Heart right ventricle (tissue), 16 donors: ENCODE results near the gene AGAP1. TPM values are rescaled to one million over a fixed set of nuclear protein-coding genes. Genes with fewer than 3 reads are reported as not detected.

Experiments used
- ATAC-seq, 8 donors: fragments of 200-7000 bp; cut with Tn5 transposase; one replicate each; pipeline ENCODE4 v1.9.1; 2020; ENCODE audit warnings: mild to moderate bottlenecking in 8 of 8, moderate library complexity in 8 of 8, moderate number of reproducible peaks in 1 of 8
- DNase-seq, 2 donors: peaks; one replicate each; pipeline ENCODE4 v3.0.0-alpha.2; 2020
- H3K27ac ChIP-seq, 10 donors: fragments of 200-600 bp; sonication (generic) in 2 of 10; one replicate each; pipeline versions ENCODE4 v1.5.0 to v1.8.0; 2020 to 2022; ENCODE audit warnings: mild to moderate bottlenecking in 3 of 10
- H3K27me3 ChIP-seq, 7 donors: fragments of 200-600 bp; one replicate each; pipeline ENCODE4 v1.8.0; 2021 to 2022; ENCODE audit warnings: mild to moderate bottlenecking in 2 of 7
- H3K36me3 ChIP-seq, 9 donors: fragments of 200-600 bp; sonication (generic) in 1 of 9; one replicate each; pipeline versions ENCODE4 v1.5.0 to v1.8.0; 2020 to 2022; ENCODE audit warnings: mild to moderate bottlenecking in 2 of 9
- H3K4me1 ChIP-seq, 9 donors: fragments of 200-600 bp; sonication (generic) in 1 of 9; one replicate each; pipeline versions ENCODE4 v1.5.0 to v1.8.0; 2020 to 2022; ENCODE audit warnings: mild to moderate bottlenecking in 4 of 9
- H3K4me3 ChIP-seq, 10 donors: fragments of 200-600 bp; sonication (generic) in 2 of 10; one replicate each; pipeline versions ENCODE4 v1.5.0 to v1.8.0; 2020 to 2022; ENCODE audit warnings: mild to moderate bottlenecking in 7 of 10, moderate library complexity in 2 of 10
- H3K9me3 ChIP-seq, 11 donors: fragments of 200-600 bp in 10 of 11; sonication (generic) in 2 of 11; one replicate each; pipeline versions ENCODE4 v1.5.0 to v1.8.0; 2013 to 2022; ENCODE audit warnings: mild to moderate bottlenecking in 2 of 11, control low read depth in 1 of 11, moderate library complexity in 1 of 11
- WGBS, 2 donors: extraction: QIAGEN DNeasy Blood & Tissue Kit; methylation state at CpG; one replicate each; pipeline ENCODE4 v1.1.7; 2013; ENCODE audit warnings: inconsistent platforms in 1 of 2; 5-methylcytosine and 5-hydroxymethylcytosine counted together
- intact Hi-C, 10 donors: fragments of 100-400 bp; cut with DNase I; formaldehyde crosslinking; loops; one replicate each; pipeline versions ENCODE4 v1.11.1 to v1.14.2; 2022
- polyA plus RNA-seq, 2 donors: library from polyadenylated mRNA; stranded (reverse); fragments of 200-250 nt; gene quantifications; one replicate each; pipeline ENCODE4 v1.2.3, GENCODE V29; 2013
- total RNA-seq, 10 donors: library from RNA; stranded (reverse); fragmentation: NEBNext Ultra II Directional in 3 of 10; extraction: Animal tissue kit (Norgen Biotek cat#: 25700) in 3 of 10; gene quantifications; one replicate each; pipeline versions ENCODE4 v1.2.1 to v1.2.4, GENCODE V29; 2021 to 2023
- TF ChIP-seq, protein P1 (sequence below), 9 donors: fragments of 200-600 bp; sonication (generic) in 2 of 9; IDR thresholded peaks; one replicate each; pipeline versions ENCODE4 v1.5.0 to v1.8.0; 2021 to 2022; ENCODE audit warnings: antibody characterized with exemption in 9 of 9, mild to moderate bottlenecking in 5 of 9, moderate library complexity in 1 of 9
- donor health status: Arrhythmogenic right ventricular cardiomyopathy.
- donor health status: ischemic (EF 13 %, LVEDD 7.1; RV severe dilation, severe dysfunction).
- donor health status: healthy with polysubstance abuse.
- donor health status: DM: no; HTN: yes; CAD: no.
- donor health status: DM: no; HTN: no; CAD: no.
- donor health status: ischemic (EF 25% LVEDD 6.9; RV normal size, moderate dysfunction).
- donor health status: ischemic (EF 25% LVEDD 5.7; RV mildly dilated, moderate dysfunction).
- donor health status: healthy.
- donor health status: DM: yes; HTN: yes; CAD: no.
- donor health status: Ischemic cardiomyopathy.
- donor health status: ischemic (EF 35%, LVEDD 5.7; RV mildly dilated, moderate dysfunction).
- donor health status: nonischemic (EF 11% LVEDD 7.7; RV severe dilation, severe dysfunction).
- donor health status: DM: yes; HTN: yes; CAD: no.
- donor health status: PGD.
- donor health status: ischemic (EF 29% LVEDD 5.4; RV normal size, mild dysfunction).
- donor health status: nonischemic (EF 23%, LVEDD 6.1; RV moderate dilation, normal function).

The AGAP1 gene
- total and polyA plus RNA-seq, 12 donors, result 3.5 to 29.2 (median 19.4) TPM

DNA sequence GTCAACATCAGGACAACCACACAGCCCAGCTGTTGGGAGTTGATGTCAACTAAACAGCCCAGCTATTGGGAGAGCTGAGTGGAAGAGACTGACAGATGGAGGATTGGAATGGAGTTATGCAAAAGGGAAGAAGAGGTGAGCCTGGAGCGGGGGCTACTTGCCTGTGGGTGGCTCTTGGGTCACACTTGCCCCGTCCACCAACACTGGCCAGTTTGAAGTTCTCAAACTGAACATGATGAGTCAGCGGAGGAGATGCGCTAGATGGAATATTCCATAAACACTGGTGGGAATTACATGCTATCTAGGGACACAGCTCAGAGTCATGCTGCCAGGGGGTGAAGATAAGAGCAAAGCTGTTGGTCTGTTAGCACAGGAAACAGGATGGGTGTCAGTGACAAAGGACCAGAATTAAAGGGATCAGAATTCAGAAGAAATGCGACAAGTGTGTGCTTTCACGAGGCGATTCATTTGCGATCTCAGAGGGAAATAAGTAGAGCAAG lies 33.2 kb upstream of the AGAP1 start:
- no peak overlapping the region for H3K4me3 ChIP-seq
- no peaks in the 10 kb centered on the region for H3K9me3 ChIP-seq
- 66 to 82% methylated on average over 8 of the region's 8 CpGs for WGBS, 2 donors
- peaks cover 0 to 18% (median 0%) of the 10 kb centered on the region in 7 donors for H3K27me3 ChIP-seq
- DNase-seq (no peak), ATAC-seq (no peak)
- no peaks in the 10 kb centered on the region for H3K36me3 ChIP-seq
- intact Hi-C loops, result no loop called here
- H3K4me1 ChIP-seq, result peaks cover 0 to 11% (median 0%) of the 10 kb centered on the region in 9 donors
- TF ChIP-seq, protein P1, sequence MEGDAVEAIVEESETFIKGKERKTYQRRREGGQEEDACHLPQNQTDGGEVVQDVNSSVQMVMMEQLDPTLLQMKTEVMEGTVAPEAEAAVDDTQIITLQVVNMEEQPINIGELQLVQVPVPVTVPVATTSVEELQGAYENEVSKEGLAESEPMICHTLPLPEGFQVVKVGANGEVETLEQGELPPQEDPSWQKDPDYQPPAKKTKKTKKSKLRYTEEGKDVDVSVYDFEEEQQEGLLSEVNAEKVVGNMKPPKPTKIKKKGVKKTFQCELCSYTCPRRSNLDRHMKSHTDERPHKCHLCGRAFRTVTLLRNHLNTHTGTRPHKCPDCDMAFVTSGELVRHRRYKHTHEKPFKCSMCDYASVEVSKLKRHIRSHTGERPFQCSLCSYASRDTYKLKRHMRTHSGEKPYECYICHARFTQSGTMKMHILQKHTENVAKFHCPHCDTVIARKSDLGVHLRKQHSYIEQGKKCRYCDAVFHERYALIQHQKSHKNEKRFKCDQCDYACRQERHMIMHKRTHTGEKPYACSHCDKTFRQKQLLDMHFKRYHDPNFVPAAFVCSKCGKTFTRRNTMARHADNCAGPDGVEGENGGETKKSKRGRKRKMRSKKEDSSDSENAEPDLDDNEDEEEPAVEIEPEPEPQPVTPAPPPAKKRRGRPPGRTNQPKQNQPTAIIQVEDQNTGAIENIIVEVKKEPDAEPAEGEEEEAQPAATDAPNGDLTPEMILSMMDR (IDR thresholded peaks at IDR 0.05), result no peak
- no peak overlapping the region for H3K27ac ChIP-seq

DNA sequence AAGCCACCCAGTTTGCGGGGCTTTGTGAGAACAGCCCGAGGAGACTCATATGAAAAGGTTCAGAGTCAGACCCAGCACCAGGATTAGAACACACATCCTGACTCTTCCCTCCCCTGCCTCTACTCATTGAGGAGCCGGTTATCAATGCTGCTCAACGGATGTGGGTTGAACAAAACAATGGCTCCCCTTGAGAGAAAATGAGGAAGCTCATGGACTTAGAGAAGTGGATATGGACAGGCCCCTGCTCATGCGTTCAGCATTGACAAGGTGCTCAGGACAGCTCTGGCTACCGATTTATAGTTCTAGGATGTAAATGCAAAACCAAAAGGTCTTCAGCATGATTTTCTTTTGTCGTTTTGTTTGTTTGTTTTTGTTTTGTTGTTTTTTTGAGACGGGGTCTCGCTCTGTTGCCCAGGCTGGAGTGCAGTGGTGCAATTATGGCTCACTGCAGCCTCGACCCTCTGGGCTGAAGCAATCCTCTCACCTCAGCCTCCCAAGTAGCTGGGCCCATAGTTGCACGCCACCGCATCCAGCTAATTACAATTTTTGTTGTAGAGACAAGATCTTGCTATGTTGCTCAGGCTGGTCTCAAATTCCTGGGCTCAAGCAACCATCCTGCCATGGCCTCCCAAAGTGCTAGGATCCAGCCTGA lies 32.0 kb upstream of the AGAP1 start:
- no peaks in the 10 kb centered on the region for H3K36me3 ChIP-seq
- H3K9me3 ChIP-seq, result no peaks in the 10 kb centered on the region
- TF ChIP-seq, protein P1 (IDR thresholded peaks at IDR 0.05), result no peak
- H3K27me3 ChIP-seq, result peaks cover 0 to 18% (median 5%) of the 10 kb centered on the region in 7 donors
- 88 to 93% methylated on average over 12 of the region's 12 CpGs for WGBS, 2 donors
- ATAC-seq, result no peak
- intact Hi-C loops, result no loop called here
- no peak overlapping the region for H3K27ac ChIP-seq
- H3K4me3 ChIP-seq, result no peak overlapping the region
- DNase-seq, result no peak
- H3K4me1 ChIP-seq, result peaks cover 0 to 11% (median 0%) of the 10 kb centered on the region in 9 donors

DNA sequence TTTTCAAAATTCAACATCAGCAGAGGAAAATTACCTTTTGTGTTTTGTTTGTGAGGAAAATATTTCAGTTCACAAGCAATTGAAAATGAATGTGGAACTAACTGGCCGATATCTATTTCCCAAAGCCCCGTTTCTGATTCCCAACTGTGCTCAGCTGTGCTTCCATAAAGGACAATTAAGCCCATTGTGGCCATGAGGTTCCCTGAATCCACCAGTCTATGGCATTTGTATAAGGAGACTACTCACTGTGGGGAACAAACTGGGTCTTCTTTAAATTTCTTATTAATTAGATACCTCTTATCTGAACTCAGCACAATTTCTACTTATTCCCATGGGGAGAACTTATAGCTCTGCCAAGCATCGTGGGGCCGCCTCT lies 31.4 kb upstream of the AGAP1 start:
- 91 to 92% methylated on average over 4 of the region's 4 CpGs for WGBS, 2 donors
- no peaks in the 10 kb centered on the region for H3K36me3 ChIP-seq
- no peaks in the 10 kb centered on the region for H3K9me3 ChIP-seq
- DNase-seq (no peak), ATAC-seq (no peak)
- intact Hi-C loops, result no loop called here
- no peak overlapping the region for H3K4me3 ChIP-seq
- H3K27ac ChIP-seq, result no peak overlapping the region
- TF ChIP-seq, protein P1 (IDR thresholded peaks at IDR 0.05), result no peak
- peaks cover 0 to 18% (median 5%) of the 10 kb centered on the region in 7 donors for H3K27me3 ChIP-seq
- peaks cover 0 to 11% (median 0%) of the 10 kb centered on the region in 9 donors for H3K4me1 ChIP-seq

DNA sequence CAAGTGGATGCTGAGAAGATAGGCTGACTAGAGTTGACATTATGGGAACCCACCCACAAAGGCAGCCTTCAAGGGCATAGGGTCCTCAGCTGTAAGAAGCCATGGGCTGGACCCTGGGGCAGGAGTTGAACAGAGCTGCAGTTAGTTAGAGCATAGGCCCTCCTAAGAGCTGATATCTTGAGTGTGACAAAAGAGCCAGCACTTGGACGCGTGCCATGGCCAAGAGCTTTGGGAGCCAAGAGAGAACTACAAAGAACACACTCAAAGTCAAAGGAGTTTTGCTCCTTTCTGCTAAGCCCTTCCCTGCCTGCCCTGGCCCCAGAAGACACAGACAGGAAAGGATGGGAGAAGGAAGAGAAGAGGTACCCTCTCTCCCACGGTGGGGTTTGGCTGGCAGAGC lies 29.9 kb upstream of the AGAP1 start:
- Histone ChIP-seq H3K27ac (no peak overlapping the region), H3K4me1 (peaks cover 0 to 15% (median 4%) of the 10 kb centered on the region in 9 donors), H3K27me3 (peaks cover 0 to 18% (median 5%) of the 10 kb centered on the region in 7 donors), H3K4me3 (no peak overlapping the region), H3K36me3 (no peaks in the 10 kb centered on the region), H3K9me3 (no peaks in the 10 kb centered on the region)
- peak in 6 of 8 donors; percentile 38 to 79 (median 74) for ATAC-seq
- DNase-seq, result peak; percentile 37 to 77
- TF ChIP-seq, protein P1 (IDR thresholded peaks at IDR 0.05), result no peak
- intact Hi-C loops, result no loop called here
- WGBS, 2 donors, result 43 to 47% methylated on average over 3 of the region's 3 CpGs
